ENCODE measurements around the gene CCL14. TPM values are rescaled to one million over a fixed set of nuclear protein-coding genes. Genes with fewer than 3 reads are reported as not detected.
A peak's percentile ranks its signal among the peaks of the same experiment; 100 is the strongest.

CCL14 gene
- total RNA-seq, 4 donors from 2014 or later, result 3.0 to 43.0 (median 23.2) TPM

DNA sequence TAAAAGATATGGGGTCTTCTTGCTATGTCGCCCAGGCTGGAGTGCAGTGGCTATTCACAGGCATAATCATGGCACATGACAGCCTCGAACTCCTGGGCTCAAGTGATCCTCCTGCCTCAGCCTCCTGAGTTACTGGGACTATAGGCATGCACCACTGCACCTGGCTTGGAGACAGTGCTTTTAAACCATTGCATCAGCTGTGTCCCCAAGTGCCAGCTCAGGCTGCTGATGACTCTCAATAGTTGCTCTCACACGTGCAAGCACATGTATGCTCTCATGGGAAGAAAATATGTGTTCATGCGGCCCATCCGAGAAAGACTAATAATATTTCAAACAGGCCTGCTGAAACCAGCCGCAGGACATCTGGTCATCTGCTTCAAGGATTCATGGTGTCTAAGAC is 14.0 kb downstream of the CCL14 start:
- Histone ChIP-seq H3K4me3 (replicated peaks in 1 of 3) (no peak overlapping the region), H3K27me3 (no peaks in the 10 kb centered on the region), H3K9me3 (no peaks in the 10 kb centered on the region), H3K4me1 (no peaks in the 10 kb centered on the region), H3K36me3 (no peaks in the 10 kb centered on the region), H3K27ac (no peak overlapping the region)
- TF ChIP-seq POLR2A (IDR thresholded peaks at IDR 0.05), result no peak
- TF ChIP-seq, protein P1, sequence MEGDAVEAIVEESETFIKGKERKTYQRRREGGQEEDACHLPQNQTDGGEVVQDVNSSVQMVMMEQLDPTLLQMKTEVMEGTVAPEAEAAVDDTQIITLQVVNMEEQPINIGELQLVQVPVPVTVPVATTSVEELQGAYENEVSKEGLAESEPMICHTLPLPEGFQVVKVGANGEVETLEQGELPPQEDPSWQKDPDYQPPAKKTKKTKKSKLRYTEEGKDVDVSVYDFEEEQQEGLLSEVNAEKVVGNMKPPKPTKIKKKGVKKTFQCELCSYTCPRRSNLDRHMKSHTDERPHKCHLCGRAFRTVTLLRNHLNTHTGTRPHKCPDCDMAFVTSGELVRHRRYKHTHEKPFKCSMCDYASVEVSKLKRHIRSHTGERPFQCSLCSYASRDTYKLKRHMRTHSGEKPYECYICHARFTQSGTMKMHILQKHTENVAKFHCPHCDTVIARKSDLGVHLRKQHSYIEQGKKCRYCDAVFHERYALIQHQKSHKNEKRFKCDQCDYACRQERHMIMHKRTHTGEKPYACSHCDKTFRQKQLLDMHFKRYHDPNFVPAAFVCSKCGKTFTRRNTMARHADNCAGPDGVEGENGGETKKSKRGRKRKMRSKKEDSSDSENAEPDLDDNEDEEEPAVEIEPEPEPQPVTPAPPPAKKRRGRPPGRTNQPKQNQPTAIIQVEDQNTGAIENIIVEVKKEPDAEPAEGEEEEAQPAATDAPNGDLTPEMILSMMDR (IDR thresholded peaks at IDR 0.05), result no peak
- WGBS, 2 donors, result 84 to 97% methylated on average over 6 of the region's 6 CpGs
- no peak for DNase-seq
- intact Hi-C loops (cut with DNase I), result loop anchor here (5.0 kb wide), 2 partner anchors 100 to 175 kb away; no protein-coding TSS in a partner anchor

- no peak overlapping the region for H3K4me3 ChIP-seq (replicated peaks in 1 of 3)
- no peak for DNase-seq
- H3K9me3 ChIP-seq, result no peaks in the 10 kb centered on the region
- H3K27ac ChIP-seq, result no peak overlapping the region
- intact Hi-C loops (cut with DNase I), result loop anchor here (5.0 kb wide), 2 partner anchors 100 to 175 kb away; no protein-coding TSS in a partner anchor
- TF ChIP-seq POLR2A (IDR thresholded peaks at IDR 0.05), result no peak
- TF ChIP-seq, protein P1 (IDR thresholded peaks at IDR 0.05), result no peak
- no peaks in the 10 kb centered on the region for H3K27me3 ChIP-seq
- no peaks in the 10 kb centered on the region for H3K4me1 ChIP-seq
- no peaks in the 10 kb centered on the region for H3K36me3 ChIP-seq
- WGBS, 2 donors, result 94 to 95% methylated on average over 1 of the region's 1 CpG
Measured at GRCh38 chr17:35972066-35972465, 14.5 kb downstream of the CCL14 start.

DNA sequence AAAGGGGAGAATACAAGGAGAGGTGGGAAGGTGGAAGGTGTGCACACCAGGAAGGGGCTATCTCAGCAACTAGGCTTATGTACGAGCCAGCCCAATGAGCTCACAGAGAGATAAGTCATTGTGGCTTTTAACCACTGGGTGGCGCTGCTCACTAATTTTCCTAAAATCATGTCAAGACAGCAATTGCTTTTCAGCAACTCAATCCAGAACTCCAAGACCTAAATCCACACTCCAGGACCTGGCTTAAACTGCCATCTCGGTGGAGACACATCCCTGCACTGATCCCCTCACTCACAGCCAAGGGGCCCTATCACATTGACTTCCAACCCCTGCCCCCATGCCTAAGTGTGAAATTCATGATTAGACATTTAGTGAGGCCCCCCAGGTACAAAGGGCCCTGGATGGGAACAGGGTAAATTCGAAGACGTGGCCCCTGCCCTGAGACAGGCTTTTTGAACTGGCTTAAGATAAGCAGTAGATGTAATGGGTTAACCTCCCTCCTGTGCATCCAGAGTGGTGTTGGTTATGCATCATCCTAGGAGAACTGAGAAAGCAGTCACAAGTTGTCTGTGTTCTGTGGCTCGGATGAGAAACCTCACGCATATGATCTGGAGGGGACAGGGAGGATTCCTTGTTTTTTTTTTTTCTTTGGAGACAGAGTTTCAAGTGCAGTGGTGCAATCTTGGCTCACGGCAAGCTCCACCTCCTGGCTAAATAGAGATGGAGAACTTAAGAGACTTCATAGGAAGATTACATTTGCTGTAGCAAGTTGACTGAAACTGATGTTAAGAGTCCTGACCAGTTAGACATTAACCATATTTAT is 16.8 kb downstream of the CCL14 start:
- no peak overlapping the region for H3K4me3 ChIP-seq (replicated peaks in 1 of 3)
- H3K9me3 ChIP-seq, result no peaks in the 10 kb centered on the region
- no peak overlapping the region for H3K27ac ChIP-seq
- WGBS, 2 donors, result 40 to 47% methylated on average over 8 of the region's 8 CpGs
- no peaks in the 10 kb centered on the region for H3K4me1 ChIP-seq
- peak; percentile 73 to 81 for DNase-seq
- intact Hi-C loops (cut with DNase I), result loop anchor here (5.0 kb wide), 2 partner anchors 103 to 178 kb away; no protein-coding TSS in a partner anchor
- H3K27me3 ChIP-seq, result no peaks in the 10 kb centered on the region
- TF ChIP-seq POLR2A (IDR thresholded peaks at IDR 0.05), result no peak
- TF ChIP-seq, protein P1 (IDR thresholded peaks at IDR 0.05), result peak; percentile 71 to 82 (median 78)
- no peaks in the 10 kb centered on the region for H3K36me3 ChIP-seq

- intact Hi-C loops (cut with DNase I), result no loop called here
- no peak for DNase-seq
- H3K4me3 ChIP-seq (replicated peaks in 1 of 3), result no peak overlapping the region
- H3K27ac ChIP-seq, result no peak overlapping the region
- H3K4me1 ChIP-seq, result no peaks in the 10 kb centered on the region
- 81 to 89% methylated on average over 10 of the region's 10 CpGs for WGBS, 2 donors
- no peaks in the 10 kb centered on the region for H3K36me3 ChIP-seq
- TF ChIP-seq, protein P1 (IDR thresholded peaks at IDR 0.05), result no peak
- TF ChIP-seq POLR2A (IDR thresholded peaks at IDR 0.05), result no peak
- no peaks in the 10 kb centered on the region for H3K27me3 ChIP-seq
- H3K9me3 ChIP-seq, result no peaks in the 10 kb centered on the region
Measured at GRCh38 chr17:35968520-35969054, 17.9 kb downstream of the CCL14 start.

GRCh38 chr17:35965272-35965671 is 21.3 kb downstream of the CCL14 start:
- H3K27me3 ChIP-seq, result no peaks in the 10 kb centered on the region
- no peak for TF ChIP-seq POLR2A (IDR thresholded peaks at IDR 0.05)
- TF ChIP-seq, protein P1 (IDR thresholded peaks at IDR 0.05), result no peak
- no peaks in the 10 kb centered on the region for H3K9me3 ChIP-seq
- no peaks in the 10 kb centered on the region for H3K36me3 ChIP-seq
- H3K4me3 ChIP-seq (replicated peaks in 1 of 3), result no peak overlapping the region
- 91 to 94% methylated on average over 7 of the region's 7 CpGs for WGBS, 2 donors
- H3K4me1 ChIP-seq, result no peaks in the 10 kb centered on the region
- intact Hi-C loops (cut with DNase I), result no loop called here
- no peak for DNase-seq
- H3K27ac ChIP-seq, result no peak overlapping the region

Measured in thyroid gland (tissue), 4 donors.